SKM-1 (cell line): ENCODE data around the gene SHC3.

Experiments used
- DNase-seq: peaks from one replicate; lab custom pipeline; 2025; ENCODE audit not compliant: unreplicated experiment; lab: John Stamatoyannopoulos, UW

SHC3 gene

DNA sequence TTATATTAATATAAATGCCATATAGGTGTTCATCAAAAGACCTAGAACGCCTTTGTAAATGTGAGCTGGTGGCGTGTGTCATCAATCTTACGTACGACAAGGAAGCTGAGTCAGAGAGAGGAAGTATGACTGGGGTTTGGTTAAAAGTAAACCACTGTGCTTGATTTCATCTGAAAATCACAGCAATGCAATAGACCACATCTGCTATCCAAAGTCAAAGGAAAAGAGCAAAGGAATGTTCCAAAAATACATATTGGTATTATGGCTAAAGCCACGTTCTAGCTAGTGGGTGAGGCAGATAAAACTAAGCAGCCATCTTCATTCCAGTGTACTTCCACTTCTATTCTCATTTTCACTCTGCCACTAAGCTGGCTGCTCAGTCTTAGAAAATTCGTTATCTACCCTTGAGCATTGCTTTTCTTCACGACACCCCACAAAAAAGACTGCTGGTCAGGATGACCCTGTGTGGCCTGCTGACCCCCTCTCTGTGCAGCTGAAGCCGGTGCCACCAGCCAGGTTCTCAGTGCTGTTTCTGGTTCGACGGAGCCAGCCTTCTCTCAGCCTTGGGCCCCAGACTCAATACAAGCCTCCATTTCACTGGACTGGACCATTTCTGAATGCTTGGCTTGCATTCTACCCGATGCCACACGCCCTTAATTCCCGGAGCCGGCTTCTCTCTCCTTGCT is 23.8 kb downstream of the SHC3 start:
- DNase-seq: no peak

- DNase-seq: no peak
These were observed 24.4 kb downstream of the SHC3 start for GRCh38 chr9:89154218-89154617.

GRCh38 chr9:89153232-89154017 is 25.2 kb downstream of the SHC3 start:
- DNase-seq: no peak

DNA sequence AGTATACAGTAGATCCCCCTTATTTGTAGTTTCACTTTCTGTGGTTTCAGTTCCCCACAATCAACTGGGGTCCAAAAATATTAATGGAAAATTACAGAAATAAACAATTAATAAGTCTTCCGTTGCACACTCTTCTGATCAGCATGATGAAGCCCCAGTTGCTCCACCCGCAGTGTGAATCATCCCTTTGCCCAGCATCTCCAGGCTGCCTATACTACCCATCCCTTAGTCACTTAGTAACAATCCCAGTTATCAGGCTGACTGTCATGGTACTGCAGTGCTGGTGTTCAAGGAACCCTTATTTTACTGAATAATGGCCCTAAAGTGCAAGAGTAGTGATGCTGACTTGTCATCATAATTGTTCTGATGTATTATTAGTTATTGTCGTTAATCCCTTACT is 28.9 kb downstream of the SHC3 start:
- DNase-seq: no peak

GRCh38 chr9:89145097-89145496 is 33.5 kb downstream of the SHC3 start:
- DNase-seq: no peak

GRCh38 chr9:89144238-89144637 is 34.4 kb downstream of the SHC3 start:
- no peak for DNase-seq

DNA sequence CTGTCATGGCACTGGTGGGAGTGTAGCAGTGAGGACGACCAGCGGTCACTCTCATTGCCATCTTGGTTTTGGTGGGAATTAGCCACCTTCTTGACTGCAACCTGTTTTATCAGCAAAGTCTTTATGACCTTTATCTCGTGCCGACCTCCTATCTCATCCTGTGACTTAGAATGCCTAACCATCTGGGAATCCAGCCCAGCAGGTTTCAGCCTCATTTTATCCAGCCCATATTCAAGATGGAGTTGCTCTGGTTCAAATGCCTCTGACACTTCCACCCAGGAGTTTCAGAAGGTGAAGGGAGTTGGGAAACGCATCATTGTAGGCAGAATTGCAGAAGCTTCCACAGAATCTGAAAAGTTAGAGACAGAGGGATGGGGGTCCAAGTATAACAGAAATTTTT is 35.4 kb downstream of the SHC3 start:
- DNase-seq: no peak

- DNase-seq: no peak
These were observed 39.2 kb downstream of the SHC3 start for GRCh38 chr9:89139455-89139854.

GRCh38 chr9:89138463-89139390 is 39.9 kb downstream of the SHC3 start:
- no peak for DNase-seq

- no peak for DNase-seq
These were observed 40.8 kb downstream of the SHC3 start for GRCh38 chr9:89137542-89138462.

GRCh38 chr9:89135591-89136166 is 42.9 kb downstream of the SHC3 start:
- no peak for DNase-seq

- no peak for DNase-seq
These were observed 43.9 kb downstream of the SHC3 start for GRCh38 chr9:89134709-89135108.

- DNase-seq: no peak
These were observed 55.7 kb downstream of the SHC3 start for GRCh38 chr9:89122949-89123348.

- no peak for DNase-seq
These were observed 57.9 kb downstream of the SHC3 start for GRCh38 chr9:89120704-89121103.

DNA sequence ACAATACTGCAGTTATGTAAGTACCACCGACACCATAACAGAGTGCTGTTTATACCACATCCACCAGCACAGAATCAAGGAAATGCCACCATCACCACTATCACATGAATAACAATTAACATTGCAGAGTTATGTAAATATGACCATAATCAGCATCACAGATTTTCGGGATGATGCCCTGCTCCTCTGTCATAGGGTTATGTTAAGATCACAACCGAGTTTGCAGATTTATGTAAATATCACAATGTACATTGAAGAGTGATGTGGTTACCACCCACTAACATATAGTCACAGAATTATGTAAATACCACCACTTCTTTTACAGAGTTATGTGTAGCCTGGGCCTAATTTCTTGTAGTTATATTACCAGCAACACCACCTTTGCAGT is 61.8 kb downstream of the SHC3 start:
- no peak for DNase-seq

GRCh38 chr9:89116064-89116804 is 62.4 kb downstream of the SHC3 start:
- DNase-seq: no peak

- DNase-seq: no peak
These were observed 63.2 kb downstream of the SHC3 start for GRCh38 chr9:89115426-89115825.

GRCh38 chr9:89114741-89115140 is 63.9 kb downstream of the SHC3 start:
- no peak for DNase-seq

GRCh38 chr9:89113851-89114250 is 64.8 kb downstream of the SHC3 start:
- DNase-seq: no peak
